Measurements from ENCODE around the gene MB.
"Not testable (repeated sequence)": the region's sequence is repeated elsewhere in the genome, so short reads cannot be mapped to it uniquely, and the experiment has no call there.

The MB gene

GRCh38 chr22:35624547-35624946, 7.4 kb upstream of the MB start:
- TF ChIP-seq CTCF (conservative IDR thresholded peaks at IDR 0.05; ENCODE audit: low read depth, low read length): no peak

GRCh38 chr22:35623885-35624284, 6.8 kb upstream of the MB start:
- H3K4me3 ChIP-seq (ENCODE audit: low read length): not testable (repeated sequence)

More at GRCh38 chr22:35624547-35624946, 7.4 kb upstream of the MB start:
- H3K4me3 ChIP-seq (ENCODE audit: low read length): no peak overlapping the region
- DNase-seq (ENCODE audit: low read depth): no peak

GRCh38 chr22:35622191-35622913, 5.2 kb upstream of the MB start:
- no peak for DNase-seq (ENCODE audit: low read depth)
- TF ChIP-seq CTCF (conservative IDR thresholded peaks at IDR 0.05; ENCODE audit: low read depth, low read length): no peak
- H3K4me3 ChIP-seq (ENCODE audit: low read length): no peak overlapping the region

More at GRCh38 chr22:35623885-35624284, 6.8 kb upstream of the MB start:
- not testable (repeated sequence) for DNase-seq (ENCODE audit: low read depth)

DNA sequence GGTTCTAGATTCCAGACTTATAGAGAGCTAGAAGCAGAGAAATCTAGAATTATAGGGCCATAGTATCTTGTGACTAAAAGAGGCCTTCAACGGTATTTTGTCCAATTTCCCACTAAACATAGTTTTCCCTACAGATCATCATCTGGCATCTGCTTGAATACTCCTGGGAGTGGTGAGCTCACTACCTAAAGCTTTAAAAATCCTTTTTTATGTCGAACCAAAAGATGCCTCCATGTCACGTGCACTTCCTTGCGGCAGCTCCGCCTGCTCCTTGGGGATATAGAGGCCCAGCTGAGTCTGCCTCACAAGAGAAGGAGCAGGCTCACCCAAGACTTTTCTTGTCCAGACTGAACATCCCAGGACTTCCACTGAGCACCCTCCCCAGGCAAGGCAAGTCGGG, 4.3 kb upstream of the MB start:
- no peak for DNase-seq (ENCODE audit: low read depth)
- H3K4me3 ChIP-seq (ENCODE audit: low read length): no peak overlapping the region
- no peak for TF ChIP-seq CTCF (conservative IDR thresholded peaks at IDR 0.05; ENCODE audit: low read depth, low read length)

DNA sequence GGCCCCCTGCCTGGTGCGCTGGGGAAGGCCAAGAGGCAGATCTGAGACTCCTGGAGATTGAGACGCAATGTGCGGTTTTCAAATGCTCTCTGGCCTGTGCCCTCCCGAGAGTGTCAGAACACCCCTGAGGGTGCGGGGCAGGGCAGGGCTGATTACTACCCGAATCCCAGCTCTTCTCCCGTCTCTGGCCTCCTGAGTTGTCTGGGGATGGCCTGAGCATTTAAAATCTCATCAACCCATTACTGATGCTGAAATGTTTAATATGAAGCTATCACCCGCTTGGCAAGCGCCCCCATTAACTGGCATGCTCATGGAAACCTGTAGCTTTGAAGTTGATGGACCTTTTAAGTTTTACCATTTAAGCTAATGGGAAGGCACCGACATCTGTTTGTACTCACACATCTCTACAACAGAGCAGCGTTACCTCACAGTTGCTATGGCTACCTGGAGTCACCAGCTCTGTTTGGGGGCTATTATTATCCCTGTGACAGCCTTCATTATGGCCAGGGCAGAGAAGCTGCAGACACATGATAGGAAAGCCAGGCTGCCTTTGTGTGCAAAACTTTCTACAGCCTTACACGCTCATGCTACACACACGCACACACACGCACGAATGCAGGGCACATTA, 3.6 kb upstream of the MB start:
- no peak overlapping the region for H3K4me3 ChIP-seq (ENCODE audit: low read length)
- no peak for TF ChIP-seq CTCF (conservative IDR thresholded peaks at IDR 0.05; ENCODE audit: low read depth, low read length)
- no peak for DNase-seq (ENCODE audit: low read depth)

DNA sequence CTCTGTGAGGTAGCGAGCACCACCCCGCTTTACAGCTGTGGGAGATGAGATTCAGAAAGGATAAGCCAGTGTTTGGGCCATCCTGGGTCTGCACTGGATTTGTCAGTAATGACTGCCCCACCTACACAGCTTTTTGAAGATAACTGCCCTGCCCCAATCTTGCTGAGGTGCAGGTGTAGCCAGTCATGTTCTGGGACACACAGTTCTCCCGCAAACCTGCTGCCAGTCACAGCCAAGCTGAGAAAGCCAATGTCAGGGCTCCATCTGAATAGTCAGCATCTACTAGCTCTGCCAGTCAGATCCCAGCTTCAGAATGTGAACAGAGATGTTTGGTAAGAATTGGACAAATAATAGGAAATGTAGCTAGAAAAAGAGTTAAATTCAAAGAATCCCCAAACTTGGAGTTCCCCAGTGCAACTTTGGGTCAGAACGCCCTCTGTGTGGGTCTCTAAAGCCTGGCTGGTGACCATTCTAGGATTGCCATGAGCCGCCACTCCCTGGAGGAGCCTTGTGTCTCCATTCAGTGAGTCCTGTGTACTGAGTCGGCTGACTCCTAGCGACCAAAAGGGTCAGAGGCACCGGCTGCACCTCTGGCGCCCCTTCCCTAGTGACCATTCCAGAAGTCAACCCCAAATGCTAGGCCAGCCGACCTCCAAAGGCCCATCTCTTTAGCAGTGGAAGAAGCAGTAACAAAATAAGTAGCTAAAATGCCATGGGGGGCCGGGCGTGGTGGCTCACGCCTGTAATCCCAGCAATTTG, 2.4 kb upstream of the MB start:
- no peak for DNase-seq (ENCODE audit: low read depth)
- no peak overlapping the region for H3K4me3 ChIP-seq (ENCODE audit: low read length)
- no peak for TF ChIP-seq CTCF (conservative IDR thresholded peaks at IDR 0.05; ENCODE audit: low read depth, low read length)

DNA sequence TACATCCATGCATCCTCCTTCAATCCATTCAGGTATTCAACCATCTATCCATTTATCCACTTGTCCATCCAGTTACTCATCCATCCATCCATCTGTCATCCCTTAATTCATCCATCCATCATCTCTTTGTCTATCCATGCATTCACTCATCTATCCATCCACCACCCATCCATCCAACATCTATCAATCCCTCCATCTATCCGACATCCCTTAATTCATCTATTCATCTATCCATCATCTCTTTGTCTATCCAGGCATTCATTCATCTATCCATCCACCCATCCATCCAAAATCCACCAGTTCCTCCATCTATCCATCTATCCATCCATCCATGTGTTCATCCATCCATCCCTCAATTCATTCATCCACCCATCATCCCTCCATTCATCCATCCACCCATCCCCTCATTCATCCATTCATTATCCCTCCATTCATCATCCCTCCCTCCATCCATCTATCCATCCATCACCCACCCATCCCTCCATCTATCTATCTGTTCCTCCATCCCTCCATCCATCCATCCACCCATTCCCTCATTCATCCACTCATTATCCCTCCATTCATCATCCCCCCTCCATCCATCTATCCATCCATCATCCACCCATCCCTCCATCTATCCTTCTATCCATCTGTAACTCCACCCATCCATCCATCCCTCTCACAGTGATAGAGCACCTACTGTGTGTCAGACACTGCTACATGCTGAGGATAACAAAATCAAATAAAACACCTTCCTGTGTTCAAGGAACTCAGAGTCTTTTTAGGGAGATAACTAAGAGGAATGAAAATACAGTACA, 1.5 kb upstream of the MB start:
- TF ChIP-seq CTCF (conservative IDR thresholded peaks at IDR 0.05; ENCODE audit: low read depth, low read length): no peak
- H3K4me3 ChIP-seq (ENCODE audit: low read length): no peak overlapping the region
- no peak for DNase-seq (ENCODE audit: low read depth)
